GM18526 (cell line): ENCODE measurements around the gene GUK1.

ENCODE experiments used
- POLR2A ChIP-seq: IDR thresholded peaks from 3 replicates; pipeline ENCODE4 v1.6.1; 2011; ENCODE audit not compliant: insufficient read length; ENCODE audit errors: extremely low read depth

GUK1 gene

DNA sequence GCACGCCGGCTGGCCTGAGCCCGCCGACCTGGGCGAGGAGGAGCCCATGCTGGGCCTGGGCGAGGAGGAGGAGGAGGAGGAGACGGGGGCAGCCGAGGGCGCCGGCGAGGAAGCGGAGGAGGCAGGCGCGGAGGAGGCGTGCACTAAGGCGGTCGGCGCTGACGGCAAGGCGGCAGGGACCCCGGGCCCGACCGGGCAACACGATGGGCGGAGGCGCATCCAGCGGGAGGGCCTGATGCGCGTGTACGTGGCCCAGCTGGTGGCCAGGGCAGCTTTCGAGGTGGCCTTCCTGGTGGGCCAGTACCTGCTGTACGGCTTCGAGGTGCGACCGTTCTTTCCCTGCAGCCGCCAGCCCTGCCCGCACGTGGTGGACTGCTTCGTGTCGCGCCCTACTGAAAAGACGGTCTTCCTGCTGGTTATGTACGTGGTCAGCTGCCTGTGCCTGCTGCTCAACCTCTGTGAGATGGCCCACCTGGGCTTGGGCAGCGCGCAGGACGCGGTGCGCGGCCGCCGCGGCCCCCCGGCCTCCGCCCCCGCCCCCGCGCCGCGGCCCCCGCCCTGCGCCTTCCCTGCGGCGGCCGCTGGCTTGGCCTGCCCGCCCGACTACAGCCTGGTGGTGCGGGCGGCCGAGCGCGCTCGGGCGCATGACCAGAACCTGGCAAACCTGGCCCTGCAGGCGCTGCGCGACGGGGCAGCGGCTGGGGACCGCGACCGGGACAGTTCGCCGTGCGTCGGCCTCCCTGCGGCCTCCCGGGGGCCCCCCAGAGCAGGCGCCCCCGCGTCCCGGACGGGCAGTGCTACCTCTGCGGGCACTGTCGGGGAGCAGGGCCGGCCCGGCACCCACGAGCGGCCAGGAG, 18.3 kb downstream of the GUK1 start:
- TF ChIP-seq POLR2A: no peak

DNA sequence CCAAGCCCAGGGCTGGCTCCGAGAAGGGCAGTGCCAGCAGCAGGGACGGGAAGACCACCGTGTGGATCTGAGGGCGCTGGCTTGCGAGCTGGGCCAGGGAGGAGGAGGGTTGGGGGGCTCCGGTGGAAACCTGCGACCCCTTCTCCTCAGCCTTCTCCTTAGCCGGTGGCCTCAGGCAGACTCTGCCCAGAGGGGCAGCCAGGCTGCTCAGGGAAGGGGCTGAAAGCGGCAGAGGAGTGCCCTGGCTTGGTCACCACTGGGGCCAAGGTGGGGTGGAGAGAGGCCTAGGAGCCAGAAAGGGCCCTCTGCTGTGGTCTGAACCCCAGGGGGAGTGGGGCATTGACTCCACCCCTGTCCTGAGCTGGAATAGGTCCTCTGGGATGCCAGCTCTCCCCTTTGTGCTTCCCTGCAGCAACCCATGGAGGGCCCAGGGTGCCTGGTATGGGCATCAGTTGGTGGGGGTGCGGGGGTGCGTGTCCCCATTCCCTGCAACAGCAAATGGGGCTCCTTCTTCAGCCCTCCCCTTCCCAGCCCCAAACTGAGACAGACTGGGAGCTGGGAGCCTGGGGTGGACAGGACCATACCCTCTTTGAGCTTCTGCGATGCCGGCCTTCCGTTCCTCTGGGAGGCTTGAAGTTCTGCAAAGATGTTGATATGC, 19.1 kb downstream of the GUK1 start:
- no peak for TF ChIP-seq POLR2A

DNA sequence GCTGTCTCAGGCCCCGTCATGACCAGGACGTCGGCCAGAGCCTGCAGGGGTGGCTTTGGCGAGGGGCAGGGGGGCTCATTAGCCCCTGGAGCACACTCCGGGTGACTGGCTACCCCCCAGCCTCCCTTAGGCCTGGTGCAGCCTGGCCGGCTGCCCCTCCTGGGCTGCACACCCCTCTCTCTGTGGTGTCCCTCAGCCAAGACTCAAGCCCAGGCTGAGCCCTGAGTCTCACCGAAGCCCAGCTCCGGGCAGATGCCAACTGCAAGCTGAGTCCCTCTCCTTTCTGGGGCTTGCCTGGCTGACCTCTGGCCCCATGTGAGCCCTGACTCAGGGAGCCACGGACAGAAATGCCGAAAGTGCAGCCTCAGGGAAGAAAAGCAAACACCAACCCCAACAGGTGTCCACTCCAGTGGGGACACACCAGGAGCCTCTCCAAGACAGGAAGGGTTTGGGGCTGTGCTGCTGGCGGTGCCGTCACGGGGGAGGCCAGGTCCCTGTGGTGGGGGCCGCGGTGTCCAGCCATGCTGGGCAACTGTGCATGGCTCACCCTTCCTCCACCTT, 20.2 kb downstream of the GUK1 start:
- TF ChIP-seq POLR2A: no peak

DNA sequence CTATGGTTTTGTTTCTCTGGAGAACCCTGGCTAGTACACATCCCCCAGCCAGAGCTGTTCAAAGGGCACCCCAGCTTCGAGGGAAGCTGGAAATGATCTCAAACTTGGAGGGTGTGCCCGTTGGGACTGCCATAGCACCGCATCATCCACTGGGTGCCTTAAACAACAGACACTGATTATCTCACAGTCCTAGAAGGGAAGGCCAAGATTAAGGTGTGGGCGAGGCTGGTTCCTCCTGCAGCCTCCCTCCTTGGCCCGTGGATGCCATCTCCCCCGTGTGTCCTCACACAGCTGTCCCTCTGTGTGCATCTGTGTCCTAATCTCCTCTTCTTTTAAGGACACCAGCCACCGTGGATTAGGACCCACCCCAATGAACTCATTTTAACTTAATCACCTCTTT, 21.3 kb downstream of the GUK1 start:
- TF ChIP-seq POLR2A: no peak

DNA sequence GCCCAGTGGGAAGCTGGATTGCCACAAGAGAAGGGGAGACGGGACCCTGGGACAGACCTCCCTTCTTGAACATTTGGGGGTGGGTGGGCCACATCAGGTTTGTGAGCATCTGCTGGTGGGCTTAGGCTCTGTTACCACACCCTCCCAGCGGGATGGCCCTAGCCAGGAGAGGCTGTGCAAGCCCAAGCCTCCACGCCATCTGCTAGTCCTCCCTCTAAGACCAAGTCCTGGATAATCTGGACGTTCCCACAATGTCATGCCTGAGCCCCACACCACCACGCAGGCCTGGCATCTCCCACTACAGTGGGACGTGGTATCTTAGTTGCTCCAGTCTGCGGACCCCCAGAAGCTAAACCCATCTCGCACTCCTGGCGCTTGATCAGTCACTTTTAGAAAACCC, 21.8 kb downstream of the GUK1 start:
- no peak for TF ChIP-seq POLR2A

DNA sequence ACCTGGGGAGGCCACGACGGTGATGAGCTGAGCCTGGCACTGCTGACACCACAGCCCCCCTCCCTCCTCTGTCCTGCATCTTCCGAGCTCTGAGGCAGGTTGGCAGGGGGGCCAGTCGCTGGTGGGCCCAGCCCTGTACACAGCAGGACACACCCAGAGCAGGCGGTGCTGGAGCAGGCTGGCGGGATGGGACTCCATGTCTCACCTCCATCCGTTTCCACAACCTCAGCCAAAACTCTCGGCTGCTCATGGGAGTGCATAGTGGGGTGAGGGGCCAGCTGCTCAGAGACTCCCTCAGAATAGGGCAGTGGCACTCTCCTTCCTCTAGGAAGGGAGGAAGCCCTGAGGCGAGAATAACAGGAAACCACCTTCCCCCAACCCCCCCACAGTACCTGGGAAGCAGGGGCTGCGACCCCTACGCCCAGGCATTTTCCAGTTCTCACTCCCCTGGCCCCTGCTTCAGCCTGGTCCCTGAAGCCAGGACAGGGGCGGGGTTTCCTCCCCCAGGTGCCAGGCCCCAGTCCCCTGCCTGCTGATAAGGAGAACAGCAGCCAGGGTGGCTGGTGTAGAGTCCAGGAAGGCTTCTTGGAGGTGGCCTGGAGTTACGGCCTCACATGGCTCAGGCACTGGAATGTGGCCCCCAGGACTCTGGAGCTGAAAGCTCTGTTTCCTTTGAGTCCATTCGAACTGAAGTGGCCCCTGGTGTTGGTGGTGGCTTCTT, 22.4 kb downstream of the GUK1 start:
- TF ChIP-seq POLR2A: no peak

DNA sequence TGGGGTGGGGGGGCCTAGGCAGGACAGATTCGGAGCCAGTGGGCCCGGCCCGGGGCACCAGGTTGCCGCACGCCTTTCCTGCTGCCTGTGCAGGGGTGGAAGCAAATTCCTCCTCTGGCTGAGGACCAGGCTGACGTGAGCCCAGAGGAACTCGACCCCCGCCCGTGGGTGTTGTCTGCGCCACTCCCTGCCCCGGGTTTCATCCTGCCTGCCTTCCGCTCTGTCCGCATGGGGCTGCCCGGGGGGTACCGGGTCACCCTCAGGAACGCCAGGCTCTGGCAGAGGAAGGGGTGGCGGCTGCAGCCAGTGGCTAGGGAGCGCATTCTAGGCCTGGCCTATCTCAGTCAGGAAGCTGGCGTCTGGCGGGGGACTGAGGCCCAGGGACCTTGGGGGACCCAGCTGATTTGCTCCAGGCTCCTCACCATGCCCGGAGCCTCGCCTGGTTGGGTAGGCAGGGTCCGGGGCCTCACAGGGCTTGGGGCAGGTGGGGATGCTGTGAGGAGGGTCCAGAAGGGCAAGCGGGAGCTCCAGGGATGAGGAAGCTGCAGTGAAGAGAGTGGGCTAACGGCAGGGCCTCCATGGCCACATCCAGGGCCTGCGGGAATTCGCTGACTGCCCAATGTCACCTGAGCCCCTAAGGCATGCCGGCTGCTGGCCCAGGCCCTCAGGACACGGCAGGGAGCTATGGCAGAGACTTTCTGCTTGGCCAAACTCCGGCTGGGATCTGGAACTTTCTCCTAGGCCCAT, 23.1 kb downstream of the GUK1 start:
- no peak for TF ChIP-seq POLR2A

DNA sequence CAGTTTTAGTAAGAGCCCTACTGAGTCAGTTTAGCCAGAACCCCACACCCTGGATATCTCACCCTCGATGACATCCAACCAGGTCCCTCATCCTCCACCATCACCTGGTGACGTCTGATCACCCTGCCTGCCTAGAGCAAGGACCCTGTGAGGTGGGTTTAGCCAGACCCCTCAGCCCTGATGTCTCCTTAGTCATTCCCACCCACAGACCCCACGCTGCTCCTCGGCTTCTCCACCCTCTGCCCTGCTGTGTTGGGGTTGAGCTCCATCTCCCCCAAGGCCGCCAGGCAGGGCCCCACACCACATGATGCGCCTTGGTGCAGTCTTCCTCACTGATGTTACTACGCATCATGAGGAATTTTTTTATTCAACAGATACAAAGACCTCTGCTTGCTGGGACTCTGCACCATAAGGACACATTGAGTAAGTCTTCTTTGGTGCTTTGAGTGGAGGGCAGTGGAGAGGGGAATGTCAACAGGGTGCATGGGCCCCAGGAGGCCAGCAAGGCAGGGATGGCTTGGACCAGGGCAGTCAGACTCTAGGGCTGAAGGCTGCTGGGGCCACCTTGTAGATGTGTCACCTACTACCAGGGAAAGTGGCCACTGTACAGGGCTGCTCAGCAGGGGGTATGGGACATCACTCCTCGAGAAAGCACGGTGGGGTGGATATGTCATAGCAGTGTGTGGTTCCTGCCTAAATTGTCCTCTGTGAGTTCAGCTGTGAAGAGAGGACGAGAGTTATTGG, 23.9 kb downstream of the GUK1 start:
- TF ChIP-seq POLR2A: no peak

DNA sequence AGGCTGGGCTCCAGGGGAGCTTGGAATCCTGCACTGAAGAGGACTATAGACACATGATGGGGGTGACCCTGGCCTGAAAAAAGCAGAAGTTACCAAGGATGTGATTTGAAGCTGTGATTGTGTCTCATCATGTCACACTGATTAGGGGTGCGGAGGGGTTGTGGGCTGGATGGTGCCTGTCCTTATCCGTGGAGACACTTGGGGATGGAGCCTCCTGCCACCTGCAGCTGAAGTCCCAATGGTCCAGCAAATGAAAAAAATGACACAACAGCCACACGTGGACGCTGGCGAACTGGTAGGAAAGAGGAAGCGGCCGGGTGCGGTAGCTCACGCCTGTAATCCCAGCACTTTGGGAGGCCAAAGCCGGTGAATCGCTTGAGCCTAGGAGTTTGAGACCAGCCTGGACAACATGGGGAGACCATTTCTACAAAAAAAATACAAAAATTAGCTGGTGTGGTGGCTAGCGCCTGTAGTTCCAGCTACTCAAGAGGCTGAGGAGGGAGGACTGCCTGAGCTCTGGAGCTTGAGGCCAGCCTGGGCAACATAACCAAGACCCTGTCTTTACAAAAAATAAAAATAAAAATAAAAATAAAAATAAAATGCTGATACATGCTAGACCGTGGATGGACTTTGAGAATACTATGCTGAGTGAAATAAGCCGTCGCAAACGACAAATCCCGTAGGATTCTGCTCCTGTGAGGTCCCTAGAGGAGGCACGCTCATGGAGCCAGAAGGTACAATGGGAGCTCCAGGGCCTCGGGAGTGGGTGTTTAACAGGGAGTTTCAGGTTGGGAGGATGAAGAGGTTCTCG, 24.7 kb downstream of the GUK1 start:
- TF ChIP-seq POLR2A: no peak

DNA sequence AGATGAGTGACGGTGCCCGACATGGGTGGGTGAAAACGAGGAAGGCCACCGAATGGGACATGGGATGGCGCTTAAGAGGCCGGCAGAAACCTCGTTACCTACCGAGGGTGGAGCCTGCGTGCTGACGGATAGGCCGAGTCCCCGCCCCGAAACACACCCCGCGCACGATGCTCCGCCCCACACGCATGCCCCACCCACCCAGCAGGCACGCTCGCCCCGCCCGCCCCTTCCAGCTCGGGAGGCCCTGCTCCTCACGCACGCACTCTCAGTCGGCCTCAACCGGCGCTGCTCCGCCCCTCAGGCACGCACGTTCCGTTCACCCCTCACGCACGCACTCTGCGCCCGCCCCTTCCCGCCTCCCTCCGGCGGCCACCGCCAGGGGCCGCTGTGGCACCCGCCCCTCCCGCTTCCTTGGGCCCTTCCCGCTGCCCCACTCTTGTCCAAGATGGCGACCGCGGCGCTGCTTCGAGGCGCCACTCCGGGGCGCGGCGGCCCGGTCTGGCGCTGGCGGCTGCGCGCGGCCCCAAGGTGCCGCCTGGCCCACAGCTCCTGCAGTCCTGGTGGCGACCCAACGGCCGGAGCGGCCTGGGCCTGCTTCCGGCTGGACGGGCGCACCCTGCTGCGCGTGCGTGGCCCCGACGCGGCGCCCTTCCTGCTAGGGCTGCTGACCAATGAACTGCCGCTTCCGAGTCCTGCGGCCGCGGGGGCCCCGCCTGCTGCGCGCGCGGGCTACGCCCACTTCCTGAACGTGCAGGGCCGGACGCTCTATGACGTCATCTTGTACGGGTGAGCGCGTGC, 25.5 kb downstream of the GUK1 start, which contains the start of gene IBA57:
Gene IBA57 (plus strand): TSS at position 433 of the 798 bp plus-strand sequence. CDS start 13 bp downstream, at position 446.
- TF ChIP-seq POLR2A: peak; percentile 85

DNA sequence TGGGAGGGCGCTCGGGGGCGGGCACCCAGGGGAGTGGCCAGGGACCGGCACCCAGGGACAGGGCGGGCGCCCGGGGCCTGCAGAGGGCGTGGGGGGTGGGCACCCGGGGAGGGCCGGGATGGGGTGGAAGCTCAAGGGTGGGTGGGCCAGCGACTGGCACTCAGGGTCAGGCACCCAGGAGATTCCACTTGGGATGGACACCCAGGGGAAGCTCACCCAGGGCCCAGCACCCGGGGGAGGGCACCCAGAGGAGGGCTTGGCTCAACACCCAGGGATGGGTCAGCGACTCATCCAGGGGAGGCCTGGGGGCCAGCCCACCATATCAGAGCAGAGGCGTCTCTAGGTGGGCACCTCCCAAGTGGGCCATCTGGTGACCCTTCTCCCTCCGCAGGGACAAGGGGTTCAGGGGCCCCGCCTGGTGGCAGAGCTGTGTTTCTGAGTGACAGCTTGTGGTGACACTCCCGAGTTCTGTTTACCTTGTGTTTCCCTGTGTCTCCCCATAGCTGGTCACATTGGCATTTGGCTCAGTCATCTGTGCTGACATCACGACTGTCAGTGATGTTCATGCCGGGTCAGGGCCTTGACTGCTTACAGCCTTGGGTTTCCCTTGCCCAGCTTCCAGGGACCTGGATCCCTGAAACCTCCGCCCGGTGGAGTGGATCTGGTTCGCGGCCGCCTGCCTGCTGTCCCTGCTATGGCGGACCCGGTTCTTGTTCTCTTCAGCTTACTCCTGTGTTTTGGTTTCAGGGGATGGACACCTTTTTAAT, 26.3 kb downstream of the GUK1 start:
- TF ChIP-seq POLR2A: no peak
